Fibroblast of pulmonary artery (primary cell): ENCODE data around the gene AK2.

Experiments
- DNase-seq: peaks from one replicate; pipeline ENCODE4 v3.0.0-alpha.2; 2010; ENCODE audit warnings: low read depth
- H3K4me3 ChIP-seq: replicated peaks from 2 replicates; pipeline ENCODE4 v1.5.1; 2011; ENCODE audit warnings: low read depth, mild to moderate bottlenecking, control low read depth, low read length, moderate library complexity
- CTCF ChIP-seq: IDR thresholded peaks from 2 replicates; pipeline ENCODE4 v1.5.1; 2011; ENCODE audit warnings: mild to moderate bottlenecking, control low read depth, low read length, inconsistent platforms; ENCODE audit errors: missing control alignments

AK2 gene

GRCh38 chr1:33010932-33011731, 25.6 kb downstream of the AK2 start:
- no peak overlapping the region for H3K4me3 ChIP-seq
- no peak for TF ChIP-seq CTCF
- peak; percentile 72 for DNase-seq

- no peak for TF ChIP-seq CTCF
- DNase-seq, result no peak
- no peak overlapping the region for H3K4me3 ChIP-seq
Measured at GRCh38 chr1:33009561-33009960, 27.1 kb downstream of the AK2 start.

GRCh38 chr1:33008051-33008914, 28.4 kb downstream of the AK2 start:
- no peak overlapping the region for H3K4me3 ChIP-seq
- TF ChIP-seq CTCF, result no peak
- DNase-seq, result peak; percentile 66

GRCh38 chr1:33007190-33008050, 29.3 kb downstream of the AK2 start:
- peak; percentile 76 for TF ChIP-seq CTCF
- no peak overlapping the region for H3K4me3 ChIP-seq
- peak; percentile 92 for DNase-seq

GRCh38 chr1:33005838-33006421, 30.8 kb downstream of the AK2 start:
- TF ChIP-seq CTCF, result no peak
- DNase-seq, result peak; percentile 49
- no peak overlapping the region for H3K4me3 ChIP-seq

- DNase-seq, result no peak
- no peak for TF ChIP-seq CTCF
- no peak overlapping the region for H3K4me3 ChIP-seq
Measured at GRCh38 chr1:33005117-33005837, 31.4 kb downstream of the AK2 start.
